DOHH2 (cell line): ENCODE data around the gene CDH22.

Source experiments
- H3F3A ChIP-seq: fragments of 200-600 bp; sonication (generic), shearing (Covaris generic); 2 replicates; pipeline ENCODE4 v1.6.0; 2016; ENCODE audit warnings: antibody characterized with exemption, mild to moderate bottlenecking; ENCODE audit not compliant: control insufficient read depth, insufficient read depth
- H3K27ac ChIP-seq: fragments of 200-600 bp; sonication (generic); 2 replicates; pipeline ENCODE4 v1.5.1; 2014; ENCODE audit warnings: low read depth, mild to moderate bottlenecking, low read length, moderate library complexity
- H3K27me3 ChIP-seq: fragments of 200-600 bp; sonication (generic); 2 replicates; pipeline ENCODE4 v1.6.1; 2014; ENCODE audit warnings: mild to moderate bottlenecking, low read length, mixed read lengths; ENCODE audit not compliant: control insufficient read depth
- H3K36me3 ChIP-seq: fragments of 200-600 bp; sonication (generic); 2 replicates; pipeline ENCODE4 v1.6.1; 2014; ENCODE audit warnings: mild to moderate bottlenecking, low read length, moderate library complexity, mixed read lengths; ENCODE audit not compliant: control insufficient read depth
- H3K4me1 ChIP-seq: fragments of 200-600 bp; sonication (generic); 2 replicates; pipeline ENCODE4 v1.6.1; 2014; ENCODE audit warnings: mild to moderate bottlenecking, low read length, mixed read lengths; ENCODE audit not compliant: control insufficient read depth
- H3K4me2 ChIP-seq: fragments of 200-600 bp; sonication (generic); 2 replicates; pipeline ENCODE4 v1.6.0; 2014; ENCODE audit warnings: mild to moderate bottlenecking, low read length, moderate library complexity
- H3K4me3 ChIP-seq: fragments of 200-600 bp; sonication (generic); 2 replicates; pipeline ENCODE4 v1.5.1; 2014; ENCODE audit warnings: mild to moderate bottlenecking, low read length, mixed read lengths
- H3K79me2 ChIP-seq: fragments of 200-600 bp; sonication (generic); 2 replicates; pipeline ENCODE4 v1.6.1; 2014; ENCODE audit warnings: mild to moderate bottlenecking, low read length, mixed read lengths; ENCODE audit not compliant: control insufficient read depth
- H3K9me2 ChIP-seq: fragments of 200-600 bp; sonication (generic); replicated peaks from 2 replicates; pipeline ENCODE4 v1.6.1; 2014; ENCODE audit warnings: mild to moderate bottlenecking, low read length, mixed read lengths; ENCODE audit not compliant: control insufficient read depth
- H3K9me3 ChIP-seq: fragments of 200-600 bp; sonication (generic); 2 replicates; pipeline ENCODE4 v1.6.1; 2014; ENCODE audit warnings: antibody characterized with exemption, low read length, mixed read lengths; ENCODE audit not compliant: control insufficient read depth, insufficient read depth
- H4K20me1 ChIP-seq: fragments of 200-600 bp; sonication (generic); 2 replicates; pipeline ENCODE4 v1.6.0; 2014; ENCODE audit warnings: low read depth, mild to moderate bottlenecking, antibody characterized with exemption, low read length, moderate library complexity; ENCODE audit not compliant: control insufficient read depth, insufficient read depth
- EZH2phosphoT487 ChIP-seq: fragments of 200-600 bp; sonication (generic); IDR thresholded peaks from 2 replicates; pipeline ENCODE4 v1.6.1; 2017; ENCODE audit warnings: borderline replicate concordance, mild to moderate bottlenecking, antibody characterized with exemption, low read length, moderate library complexity, mixed read lengths
- TF ChIP-seq, protein P1 (sequence below): fragments of 200-600 bp; sonication (generic); IDR thresholded peaks from one replicate; pipeline ENCODE4 v1.5.1; 2014; ENCODE audit warnings: antibody characterized with exemption, mild to moderate bottlenecking, low read depth, low read length; ENCODE audit not compliant: poor library complexity, severe bottlenecking

The CDH22 gene

DNA sequence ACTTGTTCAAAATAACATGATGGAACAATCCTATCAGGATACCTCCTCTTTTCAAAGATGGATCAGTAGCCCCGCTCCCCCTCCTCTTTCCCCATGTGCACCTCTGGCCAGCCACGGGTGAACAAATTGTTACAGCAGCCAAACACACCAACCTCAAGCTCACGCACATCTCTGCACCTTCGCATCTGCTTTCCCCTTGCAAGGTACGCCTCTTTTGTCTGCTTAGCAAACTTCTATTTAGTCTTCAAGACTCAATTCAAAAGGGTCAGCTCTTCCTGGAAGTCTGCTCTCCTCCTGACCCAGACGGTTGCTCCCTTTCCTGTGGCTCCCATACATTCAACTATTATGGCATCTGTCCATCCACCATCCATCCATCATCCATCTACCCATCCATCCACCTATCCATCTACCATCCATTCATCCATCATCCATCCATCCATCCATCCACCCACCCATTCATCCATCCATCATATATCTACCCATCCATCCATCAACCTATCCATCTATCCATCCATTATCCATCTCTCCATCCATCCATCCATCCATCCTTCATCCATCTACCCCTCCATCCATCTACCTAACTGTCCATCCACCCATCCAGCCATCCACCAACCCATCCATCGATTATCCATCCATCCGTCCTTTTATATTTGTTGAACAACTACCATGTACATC, 36.3 kb upstream of the CDH22 start:
- Histone ChIP-seq H4K20me1 (no peaks in the 10 kb centered on the region), H3K4me2 (no peak overlapping the region), H3K4me1 (peaks cover 8% of the 10 kb centered on the region), H3K4me3 (no peak overlapping the region), H3F3A (no peaks in the 10 kb centered on the region), H3K9me2 (no peaks in the 10 kb centered on the region), H3K27me3 (peaks cover 33% of the 10 kb centered on the region), H3K9me3 (no peaks in the 10 kb centered on the region), H3K36me3 (no peaks in the 10 kb centered on the region), H3K27ac (no peak overlapping the region), H3K79me2 (no peaks in the 10 kb centered on the region)
- no peak for TF ChIP-seq EZH2phosphoT487
- TF ChIP-seq, protein P1, sequence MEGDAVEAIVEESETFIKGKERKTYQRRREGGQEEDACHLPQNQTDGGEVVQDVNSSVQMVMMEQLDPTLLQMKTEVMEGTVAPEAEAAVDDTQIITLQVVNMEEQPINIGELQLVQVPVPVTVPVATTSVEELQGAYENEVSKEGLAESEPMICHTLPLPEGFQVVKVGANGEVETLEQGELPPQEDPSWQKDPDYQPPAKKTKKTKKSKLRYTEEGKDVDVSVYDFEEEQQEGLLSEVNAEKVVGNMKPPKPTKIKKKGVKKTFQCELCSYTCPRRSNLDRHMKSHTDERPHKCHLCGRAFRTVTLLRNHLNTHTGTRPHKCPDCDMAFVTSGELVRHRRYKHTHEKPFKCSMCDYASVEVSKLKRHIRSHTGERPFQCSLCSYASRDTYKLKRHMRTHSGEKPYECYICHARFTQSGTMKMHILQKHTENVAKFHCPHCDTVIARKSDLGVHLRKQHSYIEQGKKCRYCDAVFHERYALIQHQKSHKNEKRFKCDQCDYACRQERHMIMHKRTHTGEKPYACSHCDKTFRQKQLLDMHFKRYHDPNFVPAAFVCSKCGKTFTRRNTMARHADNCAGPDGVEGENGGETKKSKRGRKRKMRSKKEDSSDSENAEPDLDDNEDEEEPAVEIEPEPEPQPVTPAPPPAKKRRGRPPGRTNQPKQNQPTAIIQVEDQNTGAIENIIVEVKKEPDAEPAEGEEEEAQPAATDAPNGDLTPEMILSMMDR, result no peak

DNA sequence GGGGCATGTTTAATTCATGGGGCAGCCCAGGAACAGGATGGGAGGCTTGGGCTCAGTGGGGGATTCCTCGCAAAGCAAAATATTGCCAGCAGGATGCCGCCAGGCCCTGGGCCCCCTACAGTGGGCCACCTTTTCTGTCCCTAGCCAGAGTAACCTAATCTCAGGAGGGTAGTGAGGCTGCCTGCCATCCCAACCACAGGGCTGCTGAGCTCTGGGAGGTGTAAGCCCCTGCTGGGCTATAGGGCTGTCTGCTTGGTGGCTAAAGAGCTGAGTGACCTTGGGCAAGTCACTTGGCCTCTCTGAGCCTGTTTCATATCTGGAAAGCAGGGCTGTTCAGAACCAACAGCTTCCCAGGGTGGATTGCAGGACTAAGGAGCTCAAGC, 35.7 kb upstream of the CDH22 start:
- Histone ChIP-seq H3K4me2 (no peak overlapping the region), H3K9me3 (no peaks in the 10 kb centered on the region), H3K9me2 (no peaks in the 10 kb centered on the region), H3K36me3 (no peaks in the 10 kb centered on the region), H3K79me2 (no peaks in the 10 kb centered on the region), H4K20me1 (no peaks in the 10 kb centered on the region), H3K4me3 (no peak overlapping the region), H3K27me3 (peaks cover 40% of the 10 kb centered on the region), H3F3A (no peaks in the 10 kb centered on the region), H3K27ac (no peak overlapping the region), H3K4me1 (peaks cover 2% of the 10 kb centered on the region)
- TF ChIP-seq, protein P1, result no peak
- no peak for TF ChIP-seq EZH2phosphoT487

DNA sequence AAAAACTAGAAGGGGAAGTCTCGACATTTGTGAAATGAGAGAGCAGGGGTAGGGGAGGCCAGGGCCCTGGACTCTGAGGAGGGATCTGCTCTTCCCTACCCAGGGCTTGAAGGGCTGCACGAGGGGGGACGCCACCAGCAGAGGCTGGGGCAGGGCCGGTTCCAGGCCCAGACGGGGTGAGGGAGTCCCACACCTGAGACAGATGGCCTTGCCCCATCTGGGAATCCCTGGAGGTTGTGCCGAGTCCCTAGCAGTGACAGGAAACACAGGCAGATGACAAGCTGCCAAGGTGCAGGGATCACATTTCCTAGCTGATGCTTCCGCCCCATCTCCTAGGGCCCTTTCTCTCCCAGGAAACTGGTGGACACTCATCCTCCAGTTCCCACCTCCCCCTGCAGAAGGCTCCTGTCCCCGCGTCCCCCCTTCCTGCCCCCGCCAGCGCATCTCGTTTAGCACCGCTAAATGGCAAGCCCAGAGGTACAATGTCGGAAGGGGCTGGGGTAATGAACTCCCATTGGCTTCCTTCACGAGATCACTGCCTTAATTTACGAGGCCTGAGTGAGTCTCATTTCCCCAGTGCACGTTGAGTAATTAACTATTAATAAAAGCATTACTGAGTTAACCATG, 35.2 kb upstream of the CDH22 start:
- H3K36me3 ChIP-seq, result no peaks in the 10 kb centered on the region
- H3K27me3 ChIP-seq, result peaks cover 45% of the 10 kb centered on the region
- no peak overlapping the region for H3K27ac ChIP-seq
- no peaks in the 10 kb centered on the region for H3F3A ChIP-seq
- H3K9me3 ChIP-seq, result no peaks in the 10 kb centered on the region
- no peak overlapping the region for H3K4me2 ChIP-seq
- no peaks in the 10 kb centered on the region for H3K4me1 ChIP-seq
- H3K4me3 ChIP-seq, result no peak overlapping the region
- H4K20me1 ChIP-seq, result no peaks in the 10 kb centered on the region
- TF ChIP-seq EZH2phosphoT487, result no peak
- TF ChIP-seq, protein P1, result no peak
- H3K79me2 ChIP-seq, result no peaks in the 10 kb centered on the region
- no peaks in the 10 kb centered on the region for H3K9me2 ChIP-seq
